GM12873 (cell line): Measurements from ENCODE around the gene PSMD2.

Experiments
- TF ChIP-seq, protein P1 (sequence below): IDR thresholded peaks from 2 replicates; pipeline ENCODE4 v1.5.1; 2012; ENCODE audit warnings: low read depth, mild to moderate bottlenecking, moderate library complexity, low read length, control low read depth; ENCODE audit not compliant: insufficient read depth; ENCODE audit errors: missing control alignments

The PSMD2 gene

GRCh38 chr3:184314700-184315542 lies 15.9 kb downstream of the PSMD2 start:
- TF ChIP-seq, protein P1, sequence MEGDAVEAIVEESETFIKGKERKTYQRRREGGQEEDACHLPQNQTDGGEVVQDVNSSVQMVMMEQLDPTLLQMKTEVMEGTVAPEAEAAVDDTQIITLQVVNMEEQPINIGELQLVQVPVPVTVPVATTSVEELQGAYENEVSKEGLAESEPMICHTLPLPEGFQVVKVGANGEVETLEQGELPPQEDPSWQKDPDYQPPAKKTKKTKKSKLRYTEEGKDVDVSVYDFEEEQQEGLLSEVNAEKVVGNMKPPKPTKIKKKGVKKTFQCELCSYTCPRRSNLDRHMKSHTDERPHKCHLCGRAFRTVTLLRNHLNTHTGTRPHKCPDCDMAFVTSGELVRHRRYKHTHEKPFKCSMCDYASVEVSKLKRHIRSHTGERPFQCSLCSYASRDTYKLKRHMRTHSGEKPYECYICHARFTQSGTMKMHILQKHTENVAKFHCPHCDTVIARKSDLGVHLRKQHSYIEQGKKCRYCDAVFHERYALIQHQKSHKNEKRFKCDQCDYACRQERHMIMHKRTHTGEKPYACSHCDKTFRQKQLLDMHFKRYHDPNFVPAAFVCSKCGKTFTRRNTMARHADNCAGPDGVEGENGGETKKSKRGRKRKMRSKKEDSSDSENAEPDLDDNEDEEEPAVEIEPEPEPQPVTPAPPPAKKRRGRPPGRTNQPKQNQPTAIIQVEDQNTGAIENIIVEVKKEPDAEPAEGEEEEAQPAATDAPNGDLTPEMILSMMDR, result no peak

- TF ChIP-seq, protein P1, result no peak
Measured at GRCh38 chr3:184315543-184315867, 16.5 kb downstream of the PSMD2 start.

DNA sequence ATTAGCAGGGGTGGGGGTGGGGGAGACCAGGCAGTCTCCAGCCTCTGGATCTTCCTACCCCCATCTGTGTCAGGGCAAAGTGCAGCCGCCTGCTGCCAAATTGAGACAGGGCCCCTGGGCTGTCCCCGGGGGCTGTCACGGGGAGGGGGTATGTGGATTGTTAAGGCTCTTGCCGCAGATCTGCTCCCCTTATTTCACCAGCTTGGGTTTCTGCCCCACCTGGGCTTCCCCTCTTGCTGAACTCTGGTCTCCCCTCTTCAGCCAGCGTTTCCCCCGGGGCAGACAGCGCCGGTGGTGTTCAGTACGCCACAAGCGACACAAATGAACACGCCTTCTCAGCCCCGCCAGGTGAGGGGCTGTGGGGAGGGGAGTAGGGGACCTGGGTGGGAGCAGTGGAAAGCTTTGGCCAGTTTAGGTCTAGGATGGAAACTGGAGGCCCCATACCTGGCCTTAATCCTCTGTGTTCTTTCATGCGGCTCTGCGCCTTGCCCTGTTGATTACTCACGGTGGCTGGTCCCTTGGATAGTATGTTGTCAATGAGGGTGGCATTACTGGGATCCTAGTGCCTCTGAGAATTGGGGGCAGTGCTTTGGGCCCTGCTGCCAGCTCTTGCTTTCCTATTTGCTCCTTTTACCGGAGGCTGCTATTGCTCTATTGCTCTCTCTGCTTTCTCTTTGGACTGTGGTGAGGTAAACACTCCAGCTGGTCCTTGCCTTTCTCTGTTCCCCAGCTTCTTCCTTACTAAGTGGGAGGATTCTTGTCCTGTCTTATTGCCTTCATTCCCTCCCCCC lies 17.0 kb downstream of the PSMD2 start:
- TF ChIP-seq, protein P1, result no peak

- TF ChIP-seq, protein P1, result no peak
Measured at GRCh38 chr3:184316792-184317191, 17.8 kb downstream of the PSMD2 start.

DNA sequence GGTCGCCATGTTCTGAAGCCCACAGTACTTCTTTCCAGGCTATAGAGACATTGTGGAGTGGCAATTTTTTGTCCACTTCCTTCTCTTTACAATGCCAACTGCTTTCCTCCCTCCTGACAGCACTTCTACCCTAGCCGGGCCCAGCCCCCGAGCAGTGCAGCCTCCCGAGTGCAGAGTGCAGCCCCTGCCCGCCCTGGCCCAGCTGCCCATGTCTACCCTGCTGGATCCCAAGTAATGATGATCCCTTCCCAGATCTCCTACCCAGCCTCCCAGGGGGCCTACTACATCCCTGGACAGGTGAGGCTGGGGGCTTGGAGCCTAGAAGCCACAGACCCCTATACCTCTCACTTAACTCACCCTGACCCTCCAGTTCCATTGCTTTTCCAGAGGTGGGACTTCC lies 18.2 kb downstream of the PSMD2 start:
- TF ChIP-seq, protein P1, result no peak

GRCh38 chr3:184320104-184320445 lies 21.0 kb downstream of the PSMD2 start:
- TF ChIP-seq, protein P1, result no peak

DNA sequence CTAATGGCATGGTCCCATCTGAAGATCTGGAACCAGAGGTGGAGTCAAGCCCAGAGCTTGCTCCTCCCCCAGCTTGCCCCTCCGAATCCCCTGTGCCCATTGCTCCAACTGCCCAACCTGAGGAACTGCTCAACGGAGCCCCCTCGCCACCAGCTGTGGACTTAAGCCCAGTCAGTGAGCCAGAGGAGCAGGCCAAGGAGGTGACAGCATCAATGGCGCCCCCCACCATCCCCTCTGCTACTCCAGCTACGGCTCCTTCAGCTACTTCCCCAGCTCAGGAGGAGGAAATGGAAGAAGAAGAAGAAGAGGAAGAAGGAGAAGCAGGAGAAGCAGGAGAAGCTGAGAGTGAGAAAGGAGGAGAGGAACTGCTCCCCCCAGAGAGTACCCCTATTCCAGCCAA lies 22.6 kb downstream of the PSMD2 start:
- TF ChIP-seq, protein P1, result no peak
